GM12875 (cell line): ENCODE data around the gene NSA2.

Source experiments
- H3K4me3 ChIP-seq: one replicate; pipeline ENCODE4 v1.5.1; 2011; ENCODE audit warnings: low read depth, low read length, control low read depth
- TF ChIP-seq, protein P1 (sequence below): IDR thresholded peaks from 2 replicates; pipeline ENCODE4 v1.5.1; 2011; ENCODE audit warnings: low read depth, mild to moderate bottlenecking, control low read depth, inconsistent platforms, low read length, moderate library complexity, borderline replicate concordance; ENCODE audit not compliant: insufficient read depth

The NSA2 gene

DNA sequence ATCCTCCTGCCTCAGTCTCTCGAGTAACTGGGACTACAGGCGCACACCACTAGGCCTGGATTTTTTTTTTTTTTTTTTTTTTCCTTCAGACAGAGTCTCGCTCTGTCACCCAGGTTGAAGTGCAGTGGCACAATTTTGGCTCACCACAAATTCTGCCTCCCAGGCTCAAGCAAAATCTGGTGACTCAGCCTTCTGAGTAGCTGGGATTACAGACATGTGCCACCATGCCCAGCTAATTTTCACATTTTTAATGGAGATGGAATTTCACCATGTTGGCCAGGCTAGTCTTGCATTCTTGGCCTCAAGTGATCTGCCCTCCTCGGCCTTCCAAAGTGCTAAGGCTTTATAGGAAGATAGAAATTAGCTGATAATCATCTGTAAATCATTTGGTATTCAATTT, 43.9 kb downstream of the NSA2 start:
- TF ChIP-seq, protein P1, sequence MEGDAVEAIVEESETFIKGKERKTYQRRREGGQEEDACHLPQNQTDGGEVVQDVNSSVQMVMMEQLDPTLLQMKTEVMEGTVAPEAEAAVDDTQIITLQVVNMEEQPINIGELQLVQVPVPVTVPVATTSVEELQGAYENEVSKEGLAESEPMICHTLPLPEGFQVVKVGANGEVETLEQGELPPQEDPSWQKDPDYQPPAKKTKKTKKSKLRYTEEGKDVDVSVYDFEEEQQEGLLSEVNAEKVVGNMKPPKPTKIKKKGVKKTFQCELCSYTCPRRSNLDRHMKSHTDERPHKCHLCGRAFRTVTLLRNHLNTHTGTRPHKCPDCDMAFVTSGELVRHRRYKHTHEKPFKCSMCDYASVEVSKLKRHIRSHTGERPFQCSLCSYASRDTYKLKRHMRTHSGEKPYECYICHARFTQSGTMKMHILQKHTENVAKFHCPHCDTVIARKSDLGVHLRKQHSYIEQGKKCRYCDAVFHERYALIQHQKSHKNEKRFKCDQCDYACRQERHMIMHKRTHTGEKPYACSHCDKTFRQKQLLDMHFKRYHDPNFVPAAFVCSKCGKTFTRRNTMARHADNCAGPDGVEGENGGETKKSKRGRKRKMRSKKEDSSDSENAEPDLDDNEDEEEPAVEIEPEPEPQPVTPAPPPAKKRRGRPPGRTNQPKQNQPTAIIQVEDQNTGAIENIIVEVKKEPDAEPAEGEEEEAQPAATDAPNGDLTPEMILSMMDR = no peak
- H3K4me3 ChIP-seq = no peak overlapping the region

DNA sequence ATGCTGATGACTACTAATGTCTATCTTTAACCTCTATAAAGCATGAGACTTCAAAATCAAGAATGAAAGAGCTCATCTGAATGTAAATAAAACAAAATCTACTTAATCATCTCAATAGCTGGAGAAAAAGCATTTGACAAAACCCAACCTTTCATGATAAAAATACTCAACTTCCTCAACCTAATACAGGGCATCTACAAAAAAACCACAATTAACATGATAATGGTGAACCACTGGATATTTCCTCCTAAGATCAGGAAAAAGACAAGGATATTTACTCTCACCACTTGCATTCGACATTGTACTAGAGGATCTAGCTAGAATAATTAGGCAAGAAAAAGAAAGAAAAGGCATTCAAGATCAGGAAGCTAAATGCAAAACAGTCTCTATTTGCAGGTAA, 49.8 kb downstream of the NSA2 start:
- no peak overlapping the region for H3K4me3 ChIP-seq
- TF ChIP-seq, protein P1 = no peak

DNA sequence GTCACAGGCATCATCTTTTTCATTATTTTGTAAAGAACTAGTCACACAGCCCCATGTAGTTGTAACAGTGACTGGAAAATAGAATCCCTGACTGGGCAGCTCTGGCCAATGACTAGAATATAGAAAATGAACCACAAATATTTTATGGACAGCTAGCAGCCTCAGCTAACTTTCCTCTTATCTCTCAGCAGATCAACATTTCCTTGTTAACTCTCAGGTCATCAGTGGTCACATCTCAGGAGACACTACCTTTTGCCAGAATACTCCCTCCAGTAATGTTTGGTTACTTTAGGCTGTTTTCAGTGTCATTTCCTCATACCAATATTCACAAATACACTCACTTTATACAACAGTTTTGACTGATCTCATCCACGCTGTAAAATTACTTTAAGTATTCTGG, 55.2 kb downstream of the NSA2 start:
- no peak overlapping the region for H3K4me3 ChIP-seq
- TF ChIP-seq, protein P1 = no peak

DNA sequence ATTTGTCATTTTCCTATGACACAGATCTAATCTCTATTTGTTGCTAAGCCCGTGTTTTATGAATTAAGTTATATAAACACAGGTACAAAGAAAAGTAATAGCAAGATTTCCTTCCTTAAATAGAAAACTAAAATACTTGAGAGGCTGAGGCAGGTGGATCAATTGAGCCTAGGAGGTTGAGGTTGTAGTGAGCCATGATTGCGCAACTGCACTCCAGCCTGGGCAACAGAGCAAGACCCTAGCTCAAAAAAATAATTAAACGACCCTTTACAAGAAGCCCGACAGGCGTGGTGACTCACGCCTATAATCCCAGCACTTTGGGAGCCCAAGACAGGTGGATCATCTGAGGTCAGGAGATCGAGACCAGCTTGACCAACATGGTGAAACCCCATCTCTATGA, 62.4 kb downstream of the NSA2 start:
- no peak overlapping the region for H3K4me3 ChIP-seq
- TF ChIP-seq, protein P1 = no peak
